ENCODE measurements around the gene PGP.

DNA sequence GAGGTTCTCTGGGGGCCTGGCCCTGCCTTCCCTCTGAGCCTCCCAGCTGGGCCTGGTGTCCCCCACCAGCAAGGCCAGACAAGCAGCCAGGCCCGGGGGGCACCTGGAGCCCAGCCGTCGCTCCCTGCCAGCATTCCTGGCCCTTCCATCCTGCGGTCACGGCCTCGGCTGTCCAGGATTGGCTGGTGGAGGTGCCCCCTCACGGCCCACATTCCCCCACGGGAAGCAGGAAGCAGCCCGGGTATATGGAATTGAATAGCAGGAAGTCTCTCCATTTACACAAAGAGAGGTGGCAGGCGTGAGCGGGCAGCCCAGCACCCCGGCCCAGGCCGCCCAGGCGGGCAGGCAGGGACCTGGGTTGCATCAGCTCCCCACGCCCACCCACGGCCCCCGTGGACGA lies 44.6 kb downstream of the PGP start:
- TF ChIP-seq EZH2 (IDR thresholded peaks at IDR 0.05) (no peak), POLR2AphosphoS5 (IDR thresholded peaks at IDR 0.05; ENCODE audit: borderline replicate concordance, low read depth, low read length) (no peak), FOXP2 (optimal IDR thresholded peaks at IDR 0.05; ENCODE audit: control extremely low read depth, extremely low read length, insufficient read depth) (no peak)

Data from SK-N-MC (cell line).